SKM-1 (cell line): ENCODE measurements around the gene NUDT14.

Experiments
- DNase-seq: peaks from one replicate; lab custom pipeline; 2025; ENCODE audit not compliant: unreplicated experiment; lab: John Stamatoyannopoulos, UW

The NUDT14 gene

GRCh38 chr14:105136401-105137322 is 44.5 kb downstream of the NUDT14 start:
- no peak for DNase-seq

GRCh38 chr14:105135700-105136395 is 45.3 kb downstream of the NUDT14 start:
- DNase-seq = no peak

DNA sequence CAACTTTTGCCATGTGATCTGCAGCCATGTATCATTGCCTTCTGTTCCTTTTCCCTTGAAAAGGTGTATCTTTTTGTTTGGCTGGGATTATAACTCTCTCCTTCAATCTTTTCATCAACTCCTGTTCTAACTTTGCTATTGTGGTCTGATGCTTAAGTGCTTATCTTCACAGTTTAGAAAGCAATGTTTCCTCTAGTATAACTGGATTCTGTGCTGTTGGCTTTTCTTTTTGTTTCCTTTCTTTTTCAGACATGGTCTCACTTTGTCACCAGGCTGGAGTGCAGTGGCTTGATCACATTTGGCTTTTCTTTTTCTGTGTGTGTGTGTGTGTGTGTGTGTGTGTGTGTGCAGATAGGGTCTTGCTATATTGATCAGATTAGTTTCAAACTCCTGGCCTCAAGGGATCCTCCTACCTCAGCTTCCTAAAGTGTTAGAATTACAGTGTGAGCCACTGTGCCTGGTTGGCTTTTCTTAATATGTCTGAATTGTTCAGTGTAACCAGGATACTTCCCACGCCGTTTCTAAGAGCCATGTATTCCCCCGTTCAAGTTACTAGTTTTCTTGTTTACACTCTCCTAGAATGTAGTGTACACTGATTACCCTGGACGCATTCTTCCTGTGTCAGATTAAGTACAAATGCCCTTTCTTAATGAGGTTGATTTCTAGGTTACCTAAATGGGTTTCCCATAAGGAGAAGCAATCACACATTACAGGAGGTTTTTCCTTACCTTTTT is 48.0 kb downstream of the NUDT14 start:
- DNase-seq = no peak

GRCh38 chr14:105131241-105131640 is 49.9 kb downstream of the NUDT14 start:
- DNase-seq = no peak

- DNase-seq = no peak
These were observed 53.1 kb downstream of the NUDT14 start for GRCh38 chr14:105128059-105128458.

GRCh38 chr14:105126981-105127329 is 54.2 kb downstream of the NUDT14 start:
- DNase-seq = no peak

- no peak for DNase-seq
These were observed 54.8 kb downstream of the NUDT14 start for GRCh38 chr14:105126126-105126980.

DNA sequence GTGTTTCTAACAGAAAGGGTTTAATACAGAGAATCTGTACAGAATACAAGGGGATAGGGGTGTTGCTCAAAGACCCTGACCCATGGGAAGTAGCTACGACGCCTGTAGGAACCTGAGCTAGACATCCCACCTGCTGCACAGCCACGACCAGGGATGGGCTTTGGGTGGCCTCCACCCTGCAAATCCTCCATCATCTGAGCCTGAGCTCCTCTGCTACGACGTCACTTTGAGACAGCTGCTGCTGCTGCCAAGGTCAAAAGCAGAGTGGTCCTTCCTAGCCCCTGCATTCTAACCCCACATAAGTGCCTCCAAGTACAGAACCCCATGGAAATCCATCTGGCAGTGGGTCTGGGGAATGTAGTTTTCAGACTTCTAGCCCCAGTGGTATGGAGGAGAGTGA is 56.3 kb downstream of the NUDT14 start:
- no peak for DNase-seq

DNA sequence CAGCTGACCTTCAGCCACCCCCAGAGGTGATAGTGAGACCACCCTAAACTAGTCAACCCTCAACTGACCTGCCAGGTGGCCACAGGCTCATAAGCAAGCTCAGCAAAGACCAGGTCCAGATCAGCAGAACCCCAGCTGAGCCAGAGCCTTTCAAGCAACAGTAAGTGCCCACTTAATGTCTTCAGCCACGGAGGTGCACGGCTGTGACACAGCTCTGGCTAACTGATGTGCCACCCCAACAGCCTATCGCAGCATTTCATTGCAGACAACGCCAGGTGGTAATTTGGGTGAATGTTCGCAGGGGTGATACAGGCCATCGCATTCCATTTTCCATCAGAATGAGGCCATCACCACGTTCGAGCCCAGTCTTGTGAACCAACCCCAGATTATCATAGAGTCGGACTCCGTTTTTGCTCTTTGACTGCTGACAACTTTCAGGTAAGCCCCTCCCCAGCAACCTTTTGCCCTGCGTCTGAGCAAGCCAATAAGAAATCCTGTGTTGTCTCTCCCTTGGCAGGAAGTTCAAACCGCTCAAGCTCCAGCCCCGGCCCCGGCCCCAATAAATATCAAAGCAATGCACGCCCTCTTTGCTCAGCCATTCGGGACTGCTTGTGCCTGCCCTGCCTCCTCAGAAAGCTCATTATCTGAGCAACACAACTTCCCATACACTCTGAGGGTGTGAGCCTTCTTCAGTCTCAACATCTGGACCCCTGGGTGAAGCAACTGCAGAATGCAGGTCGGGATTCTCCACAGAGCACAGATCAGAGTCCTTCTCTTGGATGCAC is 56.9 kb downstream of the NUDT14 start:
- DNase-seq = no peak

GRCh38 chr14:105123064-105123665 is 57.9 kb downstream of the NUDT14 start:
- no peak for DNase-seq
